Measurements from ENCODE around the gene RNF224.

- TF ChIP-seq EZH2 (IDR thresholded peaks at IDR 0.05; ENCODE audit: low read depth, unreplicated experiment) (no peak), POLR2AphosphoS5 (IDR thresholded peaks at IDR 0.05; ENCODE audit: low read depth) (no peak), CTCF (conservative IDR thresholded peaks at IDR 0.05; ENCODE audit: low read depth in 2 of 2) (no peak), EZH2phosphoT487 (IDR thresholded peaks at IDR 0.05; ENCODE audit: unreplicated experiment) (no peak), NANOG (IDR thresholded peaks at IDR 0.05; ENCODE audit: borderline replicate concordance) (no peak), ZNF114 (CRISPR knock-in tag; IDR thresholded peaks at IDR 0.05) (no peak), REST (IDR thresholded peaks at IDR 0.05; ENCODE audit: unreplicated experiment) (no peak), JUNB (IDR thresholded peaks at IDR 0.05; ENCODE audit: unreplicated experiment) (no peak)
Measured at GRCh38 chr9:137251490-137252268, 24.4 kb downstream of the RNF224 start.
